HCT116 (cell line): ENCODE results near the gene FBXO31. TPM values are rescaled to one million over a fixed set of nuclear protein-coding genes. Genes with fewer than 3 reads are reported as not detected.

Experiments used
- ATAC-seq: fragments of 200-7000 bp; cut with Tn5 transposase; 2 replicates; pipeline ENCODE4 v1.9.1; 2020; ENCODE audit warnings: mild to moderate bottlenecking, moderate library complexity
- BruUV-seq: library from RNA; stranded (reverse); fragments of 400-500 nt; replicated peaks from 2 replicates; lab custom pipeline; 2021; lab: Mats Ljungman, UMichigan
- CTCF ChIA-PET: fragments of 300-600 bp; sonication (Branson Sonifier 250); formaldehyde crosslinking; loops from one replicate; lab custom pipeline; 2021; ENCODE audit warnings: antibody characterized with exemption; lab: Charles Lee
- POLR2A ChIA-PET: fragments of 300-600, 350-600 bp; sonication (Branson Sonifier 250); formaldehyde crosslinking; loops from one replicate; lab custom pipeline; 2021; ENCODE audit warnings: antibody characterized with exemption; lab: Charles Lee
- RAD21 ChIA-PET, 2 experiments: fragments of 300-600 bp; sonication (Branson Sonifier 250); formaldehyde crosslinking; loops; one replicate each; lab custom pipeline; 2023; ENCODE audit warnings: low total read pairs in 2 of 2; ENCODE audit not compliant: uncharacterized antibody in 2 of 2, unreplicated experiment in 2 of 2, low non-redundant PET in 1 of 2; lab: Charles Lee
- DNase-seq: peaks from one replicate; pipeline ENCODE4 v3.0.0-alpha.2; 2010; ENCODE audit warnings: low read depth, low spot score
- H2AFZ ChIP-seq: fragments of 200-600 bp; shearing (Covaris generic), sonication (generic); 2 replicates; pipeline ENCODE4 v1.6.1; 2017; ENCODE audit warnings: low read depth, mixed run types, mixed read lengths, antibody characterized with exemption, low read length; ENCODE audit not compliant: poor library complexity, severe bottlenecking
- H3K27ac ChIP-seq: 2 replicates; pipeline ENCODE4 v1.5.1; 2012; ENCODE audit warnings: low read depth, low read length
- H3K27me3 ChIP-seq: fragments of 200-600 bp; sonication (generic); 2 replicates; pipeline ENCODE4 v1.6.1; 2016; ENCODE audit warnings: mixed run types, low read length, mixed read lengths; ENCODE audit not compliant: insufficient read depth
- H3K36me3 ChIP-seq, 2 experiments: fragments of 200-500 bp in 1 of 2; fragments of 200-600 bp in 1 of 2; sonication (Bioruptor generic) in 1 of 2; sonication (generic) in 1 of 2; 2 replicates each; pipeline versions ENCODE4 v1.5.1 to v1.6.1; 2014 to 2016; ENCODE audit warnings: low read length in 2 of 2, inconsistent platforms in 1 of 2, mixed read lengths in 1 of 2, mixed run types in 1 of 2; ENCODE audit not compliant: insufficient read depth in 2 of 2, control insufficient read depth in 1 of 2
- H3K4me1 ChIP-seq, 2 experiments: fragments of 200-600 bp in 1 of 2; sonication (generic) in 1 of 2; 2 replicates each; pipeline versions ENCODE4 v1.5.1 to v1.6.1; 2012 to 2017; ENCODE audit warnings: low read length in 2 of 2, inconsistent platforms in 1 of 2, mild to moderate bottlenecking in 1 of 2, mixed read lengths in 1 of 2, mixed run types in 1 of 2, moderate library complexity in 1 of 2; ENCODE audit not compliant: insufficient read depth in 2 of 2, control insufficient read depth in 1 of 2
- H3K4me2 ChIP-seq: fragments of 200-600 bp; sonication (generic); 2 replicates; pipeline ENCODE4 v1.6.1; 2017; ENCODE audit warnings: mixed run types, low read length, mixed read lengths
- H3K4me3 ChIP-seq, 2 experiments: fragments of 200-600 bp in 1 of 2; sonication (generic) in 1 of 2; replicated peaks in 1 of 2; 2 replicates each; pipeline ENCODE4 v1.5.1; 2011 to 2016; ENCODE audit warnings: low read length in 2 of 2, control low read depth in 1 of 2, low read depth in 1 of 2, mild to moderate bottlenecking in 1 of 2, mixed read lengths in 1 of 2, mixed run types in 1 of 2
- H3K79me2 ChIP-seq: fragments of 200-600 bp; sonication (generic); 2 replicates; pipeline ENCODE4 v1.6.1; 2017; ENCODE audit warnings: mild to moderate bottlenecking, mixed run types, low read length, moderate library complexity, mixed read lengths; ENCODE audit not compliant: insufficient read depth
- H3K9ac ChIP-seq: fragments of 200-600 bp; sonication (generic); 2 replicates; pipeline ENCODE4 v1.6.1; 2016; ENCODE audit warnings: low read length, mixed read lengths
- H3K9me2 ChIP-seq: fragments of 200-600 bp; sonication (generic), shearing (Covaris generic); 2 replicates; pipeline ENCODE4 v1.6.1; 2017; ENCODE audit warnings: mixed run types, mild to moderate bottlenecking, moderate library complexity; ENCODE audit not compliant: insufficient read depth
- H3K9me3 ChIP-seq, 2 experiments: fragments of 200-500 bp in 1 of 2; fragments of 200-600 bp in 1 of 2; sonication (Bioruptor generic) in 1 of 2; sonication (generic) in 1 of 2; 2 replicates each; pipeline ENCODE4 v1.6.1; 2014 to 2017; ENCODE audit warnings: low read length in 2 of 2, mixed read lengths in 2 of 2, inconsistent platforms in 1 of 2, low read depth in 1 of 2, mild to moderate bottlenecking in 1 of 2, mixed run types in 1 of 2, moderate library complexity in 1 of 2; ENCODE audit not compliant: control insufficient read depth in 1 of 2, insufficient read depth in 1 of 2
- H4K20me1 ChIP-seq: fragments of 200-600 bp; sonication (generic), shearing (Covaris generic); 2 replicates; pipeline ENCODE4 v1.6.1; 2017; ENCODE audit warnings: mixed run types, mild to moderate bottlenecking, moderate library complexity; ENCODE audit not compliant: insufficient read depth
- EZH2phosphoT487 ChIP-seq: fragments of 200-600 bp; IDR thresholded peaks from 2 replicates; pipeline ENCODE4 v1.6.1; 2018; ENCODE audit warnings: antibody characterized with exemption, borderline replicate concordance
- MAX ChIP-seq: IDR thresholded peaks from 2 replicates; pipeline ENCODE4 v1.6.1; 2012
- RAD21 ChIP-seq: IDR thresholded peaks from 2 replicates; pipeline ENCODE4 v1.6.1; 2012; ENCODE audit warnings: low read depth, mild to moderate bottlenecking
- SRF ChIP-seq: IDR thresholded peaks from 2 replicates; pipeline ENCODE4 v1.6.1; 2012; ENCODE audit warnings: low read depth
- TCF7L2 ChIP-seq: IDR thresholded peaks from 2 replicates; pipeline ENCODE4 v1.7.0; 2011; ENCODE audit warnings: borderline replicate concordance, inconsistent platforms; ENCODE audit not compliant: insufficient read depth, insufficient read length; ENCODE audit errors: extremely low read depth
- YY1 ChIP-seq: IDR thresholded peaks from 2 replicates; pipeline ENCODE4 v1.6.1; 2011; ENCODE audit warnings: low read length, low read depth, moderate library complexity, mild to moderate bottlenecking; ENCODE audit not compliant: insufficient replicate concordance; ENCODE audit errors: extremely low read depth
- ZNF274 ChIP-seq: fragments of 200-500 bp; sonication (Bioruptor generic); IDR thresholded peaks from 2 replicates; pipeline ENCODE4 v1.6.1; 2014; ENCODE audit warnings: mild to moderate bottlenecking, low read depth, low read length, inconsistent platforms
- intact Hi-C: fragments of 100-400 bp; cut with micrococcal nuclease; formaldehyde crosslinking; loops from 2 replicates; pipeline ENCODE4 v1.10.0; 2022
- total RNA-seq: library from RNA; stranded (reverse); gene quantifications from one replicate; pipeline ENCODE4 v1.2.1, GENCODE V29; 2021; ENCODE audit not compliant: unreplicated experiment
- TF ChIP-seq, protein P1 (sequence below): IDR thresholded peaks from 2 replicates; pipeline ENCODE4 v1.6.1; 2012; ENCODE audit warnings: low read depth

The FBXO31 gene
- total RNA-seq, 1 experiment from 2014 or later: 52.1 TPM

DNA sequence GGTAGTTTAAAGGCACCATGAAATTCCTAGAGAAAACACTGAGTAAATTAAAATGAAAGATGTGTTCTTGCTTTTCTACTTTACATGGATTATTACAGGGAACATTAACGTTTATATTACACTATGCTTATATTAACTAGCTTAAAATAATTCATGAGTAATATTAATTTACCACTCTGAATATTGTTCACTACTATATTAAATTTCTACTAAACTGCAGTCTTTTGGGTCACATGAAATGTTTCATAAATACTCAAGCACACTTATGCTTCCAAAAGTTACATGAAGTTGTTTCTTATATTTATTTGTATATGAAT lies 5.2 kb upstream of the FBXO31 start:
- RAD21 ChIA-PET: interaction anchor here in 1 of 2 experiments (1.0 kb wide), 1 partner anchor 247 kb away, joined by 6 read pairs; no protein-coding TSS in a partner anchor
- no TSS peak for BruUV-seq
- peaks cover 9% of the 10 kb centered on the region; the same call in 1 of the 2 replicates for H3K79me2 ChIP-seq
- peak overlapping the region; percentile 20 for H2AFZ ChIP-seq
- H3K4me3 ChIP-seq: no peak overlapping the region; a peak in 1 of 4 replicates
- peak overlapping the region; percentile 4; the same call in 1 of the 2 replicates for H3K9ac ChIP-seq
- intact Hi-C loops: loop anchor here (5.0 kb wide), 1 partner anchor 826 kb away; no protein-coding TSS in a partner anchor
- no peaks in the 10 kb centered on the region for H3K27me3 ChIP-seq
- H4K20me1 ChIP-seq: no peaks in the 10 kb centered on the region
- no peak for DNase-seq
- ATAC-seq: no peak
- no peaks in the 10 kb centered on the region for H3K9me2 ChIP-seq
- no peaks in the 10 kb centered on the region for H3K36me3 ChIP-seq
- H3K4me1 ChIP-seq: peaks cover 43 to 58% of the 10 kb centered on the region in 2 experiments
- H3K4me2 ChIP-seq: peak overlapping the region; percentile 54
- CTCF ChIA-PET: interaction anchor here (0.5 to 2.1 kb wide), 4 partner anchors 56 to 293 kb away, joined by 3 to 10 read pairs (median 4); no protein-coding TSS in a partner anchor
- TF ChIP-seq, protein P1, sequence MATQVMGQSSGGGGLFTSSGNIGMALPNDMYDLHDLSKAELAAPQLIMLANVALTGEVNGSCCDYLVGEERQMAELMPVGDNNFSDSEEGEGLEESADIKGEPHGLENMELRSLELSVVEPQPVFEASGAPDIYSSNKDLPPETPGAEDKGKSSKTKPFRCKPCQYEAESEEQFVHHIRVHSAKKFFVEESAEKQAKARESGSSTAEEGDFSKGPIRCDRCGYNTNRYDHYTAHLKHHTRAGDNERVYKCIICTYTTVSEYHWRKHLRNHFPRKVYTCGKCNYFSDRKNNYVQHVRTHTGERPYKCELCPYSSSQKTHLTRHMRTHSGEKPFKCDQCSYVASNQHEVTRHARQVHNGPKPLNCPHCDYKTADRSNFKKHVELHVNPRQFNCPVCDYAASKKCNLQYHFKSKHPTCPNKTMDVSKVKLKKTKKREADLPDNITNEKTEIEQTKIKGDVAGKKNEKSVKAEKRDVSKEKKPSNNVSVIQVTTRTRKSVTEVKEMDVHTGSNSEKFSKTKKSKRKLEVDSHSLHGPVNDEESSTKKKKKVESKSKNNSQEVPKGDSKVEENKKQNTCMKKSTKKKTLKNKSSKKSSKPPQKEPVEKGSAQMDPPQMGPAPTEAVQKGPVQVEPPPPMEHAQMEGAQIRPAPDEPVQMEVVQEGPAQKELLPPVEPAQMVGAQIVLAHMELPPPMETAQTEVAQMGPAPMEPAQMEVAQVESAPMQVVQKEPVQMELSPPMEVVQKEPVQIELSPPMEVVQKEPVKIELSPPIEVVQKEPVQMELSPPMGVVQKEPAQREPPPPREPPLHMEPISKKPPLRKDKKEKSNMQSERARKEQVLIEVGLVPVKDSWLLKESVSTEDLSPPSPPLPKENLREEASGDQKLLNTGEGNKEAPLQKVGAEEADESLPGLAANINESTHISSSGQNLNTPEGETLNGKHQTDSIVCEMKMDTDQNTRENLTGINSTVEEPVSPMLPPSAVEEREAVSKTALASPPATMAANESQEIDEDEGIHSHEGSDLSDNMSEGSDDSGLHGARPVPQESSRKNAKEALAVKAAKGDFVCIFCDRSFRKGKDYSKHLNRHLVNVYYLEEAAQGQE: no peak
- TF ChIP-seq TCF7L2 (no peak), MAX (no peak), SRF (no peak), RAD21 (no peak), EZH2phosphoT487 (no peak), YY1 (no peak), ZNF274 (no peak)
- H3K27ac ChIP-seq: peak overlapping the region; percentile 47; the same call in 1 of the 2 replicates
- POLR2A ChIA-PET: interaction anchor here (1.0 to 3.4 kb wide), 7 partner anchors 10 to 562 kb away, joined by 3 to 15 read pairs (median 6); partner anchors contain the start of genes BANP and C16orf95
- no peaks in the 10 kb centered on the region for H3K9me3 ChIP-seq
